Activated CD8-positive, alpha-beta T cell treated with anti-CD3 and anti-CD28 coated beads for 36 hours (primary cell): Measurements from ENCODE around the gene AKAP11. TPM values are rescaled to one million over a fixed set of nuclear protein-coding genes. Genes with fewer than 3 reads are reported as not detected.

Experiments used
- ATAC-seq: fragments of 200-7000 bp; cut with Tn5 transposase; one replicate; pipeline ENCODE4 v1.10.0; 2021; ENCODE audit warnings: mild to moderate bottlenecking, moderate library complexity
- CTCF ChIA-PET: fragments of 350-600 bp; sonication (Branson Sonifier 250); formaldehyde crosslinking; loops from one replicate; lab custom pipeline; 2021; ENCODE audit warnings: antibody characterized with exemption; lab: Charles Lee
- POLR2A ChIA-PET: fragments of 350-600 bp; sonication (Branson Sonifier 250); formaldehyde crosslinking; loops from one replicate; lab custom pipeline; 2021; ENCODE audit warnings: antibody characterized with exemption; lab: Charles Lee
- DNase-seq: peaks from one replicate; pipeline ENCODE4 v3.0.0-alpha.2; 2020
- H3K27ac Mint-ChIP-seq: one replicate; pipeline ENCODE4 v1.8.0; 2021; ENCODE audit warnings: mild to moderate bottlenecking, mixed read lengths
- H3K27me3 Mint-ChIP-seq: one replicate; pipeline ENCODE4 v1.8.0; 2021; ENCODE audit warnings: mixed read lengths
- H3K36me3 Mint-ChIP-seq: one replicate; pipeline ENCODE4 v1.8.0; 2021; ENCODE audit warnings: low read depth, mixed read lengths
- H3K4me1 Mint-ChIP-seq: one replicate; pipeline ENCODE4 v1.8.0; 2021; ENCODE audit warnings: low read depth, mixed read lengths
- H3K4me3 Mint-ChIP-seq: one replicate; pipeline ENCODE4 v1.8.0; 2021; ENCODE audit warnings: mild to moderate bottlenecking, moderate library complexity, mixed read lengths
- H3K9me3 Mint-ChIP-seq: one replicate; pipeline ENCODE4 v1.8.0; 2021; ENCODE audit warnings: mixed read lengths
- intact Hi-C: fragments of 100-400 bp; cut with micrococcal nuclease; formaldehyde crosslinking; loops from one replicate; pipeline ENCODE4 v1.10.0; 2022
- total RNA-seq, 2 experiments: library from RNA; stranded (reverse); gene quantifications; one replicate each; pipeline ENCODE4 v1.2.3, GENCODE V29; 2021
- TF ChIP-seq, protein P1 (sequence below): fragments of 200-600 bp; IDR thresholded peaks from one replicate; pipeline ENCODE4 v1.8.0; 2022; ENCODE audit warnings: antibody characterized with exemption, mild to moderate bottlenecking

Gene AKAP11
- total RNA-seq, 2 experiments from 2014 or later, result 37.0 to 37.5 TPM

DNA sequence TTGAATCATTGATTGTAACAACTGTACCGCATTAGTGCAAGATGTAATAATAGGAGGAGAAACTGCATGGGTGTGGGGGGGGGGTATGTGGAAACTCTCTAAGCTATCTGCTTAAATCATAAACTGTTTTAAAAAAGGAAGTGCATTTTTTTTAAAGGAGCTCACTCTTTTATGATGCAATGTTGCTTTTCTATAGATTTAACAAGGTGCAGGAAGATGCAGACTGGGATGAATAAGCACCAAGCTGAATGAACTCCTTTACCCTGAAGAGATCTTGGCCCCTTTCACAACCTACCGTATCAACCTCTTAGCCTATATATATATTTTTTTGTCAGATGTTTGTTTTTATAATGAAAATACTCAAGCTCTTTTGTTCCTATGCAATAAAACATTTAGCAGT, 95.9 kb downstream of the AKAP11 start:
- ChIA-PET POLR2A (interaction anchor here (0.9 to 2.3 kb wide), 2 partner anchors 10 to 127 kb away, joined by 4 to 11 read pairs; no protein-coding TSS in a partner anchor), CTCF (interaction anchor here (0.8 to 1.1 kb wide), 3 partner anchors 10 to 16 kb away, joined by 3 to 4 read pairs (median 3); no protein-coding TSS in a partner anchor)
- Mint-ChIP-seq H3K9me3 (peaks cover 4% of the 10 kb centered on the region), H3K36me3 (no peaks in the 10 kb centered on the region), H3K4me1 (peaks cover 45% of the 10 kb centered on the region), H3K27ac (no peak overlapping the region), H3K4me3 (no peak overlapping the region), H3K27me3 (no peaks in the 10 kb centered on the region)
- intact Hi-C loops, result no loop called here
- DNase-seq (no peak), ATAC-seq (peak; percentile 27)
- TF ChIP-seq, protein P1, sequence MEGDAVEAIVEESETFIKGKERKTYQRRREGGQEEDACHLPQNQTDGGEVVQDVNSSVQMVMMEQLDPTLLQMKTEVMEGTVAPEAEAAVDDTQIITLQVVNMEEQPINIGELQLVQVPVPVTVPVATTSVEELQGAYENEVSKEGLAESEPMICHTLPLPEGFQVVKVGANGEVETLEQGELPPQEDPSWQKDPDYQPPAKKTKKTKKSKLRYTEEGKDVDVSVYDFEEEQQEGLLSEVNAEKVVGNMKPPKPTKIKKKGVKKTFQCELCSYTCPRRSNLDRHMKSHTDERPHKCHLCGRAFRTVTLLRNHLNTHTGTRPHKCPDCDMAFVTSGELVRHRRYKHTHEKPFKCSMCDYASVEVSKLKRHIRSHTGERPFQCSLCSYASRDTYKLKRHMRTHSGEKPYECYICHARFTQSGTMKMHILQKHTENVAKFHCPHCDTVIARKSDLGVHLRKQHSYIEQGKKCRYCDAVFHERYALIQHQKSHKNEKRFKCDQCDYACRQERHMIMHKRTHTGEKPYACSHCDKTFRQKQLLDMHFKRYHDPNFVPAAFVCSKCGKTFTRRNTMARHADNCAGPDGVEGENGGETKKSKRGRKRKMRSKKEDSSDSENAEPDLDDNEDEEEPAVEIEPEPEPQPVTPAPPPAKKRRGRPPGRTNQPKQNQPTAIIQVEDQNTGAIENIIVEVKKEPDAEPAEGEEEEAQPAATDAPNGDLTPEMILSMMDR, result no peak

DNA sequence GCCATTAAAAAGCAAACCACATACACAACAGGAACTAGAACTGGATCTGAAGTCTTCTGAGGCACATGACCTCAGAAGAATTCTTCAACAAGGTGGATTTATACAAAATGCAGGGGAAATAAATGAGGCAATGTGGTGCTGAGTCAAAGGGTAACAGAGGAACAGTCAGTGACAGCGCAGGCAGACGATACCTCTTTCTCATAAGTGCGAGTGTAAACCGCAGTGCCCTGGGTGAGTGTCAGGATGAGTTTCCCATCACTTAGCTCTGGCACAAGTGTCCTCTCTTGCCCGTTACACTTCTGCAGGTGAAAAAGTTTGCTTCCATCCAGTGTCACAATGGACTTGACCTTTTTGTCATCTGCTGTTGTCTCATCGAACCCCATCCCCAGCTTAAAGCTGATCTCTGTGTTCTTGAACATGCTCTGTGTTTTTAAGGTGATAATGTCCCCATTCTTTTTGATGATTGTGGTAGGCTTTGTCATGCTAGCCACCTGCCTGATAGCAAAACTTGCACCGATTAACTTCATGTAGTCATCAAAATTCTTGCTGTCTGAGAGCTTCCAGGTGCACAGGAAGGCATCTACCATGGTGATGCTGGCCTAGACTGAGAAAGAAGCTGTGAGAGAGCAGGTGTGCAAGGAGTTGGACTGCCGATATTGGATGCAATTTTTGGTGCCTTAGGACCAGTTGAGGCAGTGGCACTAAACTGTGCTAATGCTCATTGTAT, 97.3 kb downstream of the AKAP11 start:
- intact Hi-C loops, result no loop called here
- CTCF ChIA-PET, result interaction anchor here (1.0 to 1.7 kb wide), 4 partner anchors 9 to 109 kb away, joined by 3 to 5 read pairs (median 4); no protein-coding TSS in a partner anchor
- Mint-ChIP-seq H3K27ac (peak overlapping the region; percentile 47), H3K4me1 (peaks cover 52% of the 10 kb centered on the region), H3K4me3 (no peak overlapping the region), H3K27me3 (no peaks in the 10 kb centered on the region), H3K9me3 (peaks cover 4% of the 10 kb centered on the region), H3K36me3 (peaks cover 2% of the 10 kb centered on the region)
- peak; percentile 66 for DNase-seq
- POLR2A ChIA-PET, result interaction anchor here (0.7 to 2.3 kb wide), 3 partner anchors 9 to 24 kb away, joined by 3 to 11 read pairs (median 4); no protein-coding TSS in a partner anchor
- ATAC-seq, result peak; percentile 75
- TF ChIP-seq, protein P1, result no peak

DNA sequence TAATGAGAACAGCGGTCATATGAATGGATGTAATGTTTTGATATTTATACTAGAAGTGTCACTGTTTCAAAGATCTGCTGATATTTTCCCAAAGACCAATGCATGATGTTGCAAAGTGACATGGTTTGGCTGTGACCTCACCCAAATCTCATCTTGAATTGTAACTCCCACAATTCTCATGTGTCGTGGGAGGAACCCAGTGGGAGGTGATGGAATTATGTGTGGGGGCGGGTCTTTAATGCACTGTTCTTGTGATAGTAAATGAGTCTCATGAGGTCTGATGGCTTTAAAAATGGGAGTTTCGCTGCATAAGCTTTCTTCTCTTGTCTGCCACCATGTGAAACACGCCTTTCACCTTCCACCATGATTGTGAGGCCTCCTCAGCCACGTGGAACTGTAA, 98.3 kb downstream of the AKAP11 start:
- CTCF ChIA-PET, result interaction anchor here (1.3 to 1.5 kb wide), 2 partner anchors 11 to 23 kb away, joined by 3 to 4 read pairs; no protein-coding TSS in a partner anchor
- Mint-ChIP-seq H3K36me3 (peaks cover 2% of the 10 kb centered on the region), H3K4me3 (no peak overlapping the region), H3K27ac (no peak overlapping the region), H3K4me1 (peaks cover 47% of the 10 kb centered on the region), H3K9me3 (peaks cover 4% of the 10 kb centered on the region), H3K27me3 (no peaks in the 10 kb centered on the region)
- intact Hi-C loops, result loop anchor here (10.0 kb wide), 1 partner anchor 205 kb away; the partner anchor contains the start of gene TNFSF11
- POLR2A ChIA-PET, result interaction anchor here (1.0 to 2.3 kb wide), 4 partner anchors 8 to 15 kb away, joined by 3 to 11 read pairs (median 4); no protein-coding TSS in a partner anchor
- ATAC-seq (no peak), DNase-seq (no peak)
- TF ChIP-seq, protein P1, result no peak

Other genes starting within 250 kb of the AKAP11 start
- gene DGKH, start 223.5 kb upstream of the AKAP11 start, total RNA-seq, result 10 to 100 TPM; 15.2 to 15.8 TPM